DOHH2 (cell line): ENCODE measurements around the gene EPB41.

ENCODE experiments used
- H3F3A ChIP-seq: fragments of 200-600 bp; sonication (generic), shearing (Covaris generic); 2 replicates; pipeline ENCODE4 v1.6.0; 2016; ENCODE audit warnings: antibody characterized with exemption, mild to moderate bottlenecking; ENCODE audit not compliant: control insufficient read depth, insufficient read depth
- H3K27ac ChIP-seq: fragments of 200-600 bp; sonication (generic); 2 replicates; pipeline ENCODE4 v1.5.1; 2014; ENCODE audit warnings: low read depth, mild to moderate bottlenecking, low read length, moderate library complexity
- H3K27me3 ChIP-seq: fragments of 200-600 bp; sonication (generic); 2 replicates; pipeline ENCODE4 v1.6.1; 2014; ENCODE audit warnings: mild to moderate bottlenecking, low read length, mixed read lengths; ENCODE audit not compliant: control insufficient read depth
- H3K36me3 ChIP-seq: fragments of 200-600 bp; sonication (generic); 2 replicates; pipeline ENCODE4 v1.6.1; 2014; ENCODE audit warnings: mild to moderate bottlenecking, low read length, moderate library complexity, mixed read lengths; ENCODE audit not compliant: control insufficient read depth
- H3K4me1 ChIP-seq: fragments of 200-600 bp; sonication (generic); 2 replicates; pipeline ENCODE4 v1.6.1; 2014; ENCODE audit warnings: mild to moderate bottlenecking, low read length, mixed read lengths; ENCODE audit not compliant: control insufficient read depth
- H3K4me2 ChIP-seq: fragments of 200-600 bp; sonication (generic); 2 replicates; pipeline ENCODE4 v1.6.0; 2014; ENCODE audit warnings: mild to moderate bottlenecking, low read length, moderate library complexity
- H3K4me3 ChIP-seq: fragments of 200-600 bp; sonication (generic); 2 replicates; pipeline ENCODE4 v1.5.1; 2014; ENCODE audit warnings: mild to moderate bottlenecking, low read length, mixed read lengths
- H3K79me2 ChIP-seq: fragments of 200-600 bp; sonication (generic); 2 replicates; pipeline ENCODE4 v1.6.1; 2014; ENCODE audit warnings: mild to moderate bottlenecking, low read length, mixed read lengths; ENCODE audit not compliant: control insufficient read depth
- H3K9me2 ChIP-seq: fragments of 200-600 bp; sonication (generic); replicated peaks from 2 replicates; pipeline ENCODE4 v1.6.1; 2014; ENCODE audit warnings: mild to moderate bottlenecking, low read length, mixed read lengths; ENCODE audit not compliant: control insufficient read depth
- H3K9me3 ChIP-seq: fragments of 200-600 bp; sonication (generic); 2 replicates; pipeline ENCODE4 v1.6.1; 2014; ENCODE audit warnings: antibody characterized with exemption, low read length, mixed read lengths; ENCODE audit not compliant: control insufficient read depth, insufficient read depth
- H4K20me1 ChIP-seq: fragments of 200-600 bp; sonication (generic); 2 replicates; pipeline ENCODE4 v1.6.0; 2014; ENCODE audit warnings: low read depth, mild to moderate bottlenecking, antibody characterized with exemption, low read length, moderate library complexity; ENCODE audit not compliant: control insufficient read depth, insufficient read depth
- EZH2phosphoT487 ChIP-seq: fragments of 200-600 bp; sonication (generic); IDR thresholded peaks from 2 replicates; pipeline ENCODE4 v1.6.1; 2017; ENCODE audit warnings: borderline replicate concordance, mild to moderate bottlenecking, antibody characterized with exemption, low read length, moderate library complexity, mixed read lengths
- TF ChIP-seq, protein P1 (sequence below): fragments of 200-600 bp; sonication (generic); IDR thresholded peaks from one replicate; pipeline ENCODE4 v1.5.1; 2014; ENCODE audit warnings: antibody characterized with exemption, mild to moderate bottlenecking, low read depth, low read length; ENCODE audit not compliant: poor library complexity, severe bottlenecking

Gene EPB41

GRCh38 chr1:29123887-29124365, 209.6 kb downstream of the EPB41 start, which contains the start of gene TMEM200B:
Gene TMEM200B, minus strand, starts transcription at chr1:29123903. Its CDS starts 2,075 bp downstream, at chr1:29121828.
- no peak within 1 kb of the TSS for H3K27ac ChIP-seq
- no peaks in the 10 kb centered on the region for H3K79me2 ChIP-seq
- H3F3A ChIP-seq, result peaks cover 6% of the 10 kb centered on the region; the same call in 1 of the 2 replicates
- H3K4me2 ChIP-seq, result peak within 1 kb of the TSS; percentile 69
- TF ChIP-seq EZH2phosphoT487, result no peak
- TF ChIP-seq, protein P1, sequence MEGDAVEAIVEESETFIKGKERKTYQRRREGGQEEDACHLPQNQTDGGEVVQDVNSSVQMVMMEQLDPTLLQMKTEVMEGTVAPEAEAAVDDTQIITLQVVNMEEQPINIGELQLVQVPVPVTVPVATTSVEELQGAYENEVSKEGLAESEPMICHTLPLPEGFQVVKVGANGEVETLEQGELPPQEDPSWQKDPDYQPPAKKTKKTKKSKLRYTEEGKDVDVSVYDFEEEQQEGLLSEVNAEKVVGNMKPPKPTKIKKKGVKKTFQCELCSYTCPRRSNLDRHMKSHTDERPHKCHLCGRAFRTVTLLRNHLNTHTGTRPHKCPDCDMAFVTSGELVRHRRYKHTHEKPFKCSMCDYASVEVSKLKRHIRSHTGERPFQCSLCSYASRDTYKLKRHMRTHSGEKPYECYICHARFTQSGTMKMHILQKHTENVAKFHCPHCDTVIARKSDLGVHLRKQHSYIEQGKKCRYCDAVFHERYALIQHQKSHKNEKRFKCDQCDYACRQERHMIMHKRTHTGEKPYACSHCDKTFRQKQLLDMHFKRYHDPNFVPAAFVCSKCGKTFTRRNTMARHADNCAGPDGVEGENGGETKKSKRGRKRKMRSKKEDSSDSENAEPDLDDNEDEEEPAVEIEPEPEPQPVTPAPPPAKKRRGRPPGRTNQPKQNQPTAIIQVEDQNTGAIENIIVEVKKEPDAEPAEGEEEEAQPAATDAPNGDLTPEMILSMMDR, result no peak
- H3K9me3 ChIP-seq, result no peaks in the 10 kb centered on the region
- H3K27me3 ChIP-seq, result peaks cover 48% of the 10 kb centered on the region
- H3K4me1 ChIP-seq, result peaks cover 12% of the 10 kb centered on the region
- peak within 1 kb of the TSS; percentile 68 for H3K4me3 ChIP-seq
- no peaks in the 10 kb centered on the region for H3K9me2 ChIP-seq
- no peaks in the 10 kb centered on the region for H3K36me3 ChIP-seq
- H4K20me1 ChIP-seq, result 0 out of 2 replicates have a peak, but pooled peaks cover 5% of the 10 kb centered on the region

DNA sequence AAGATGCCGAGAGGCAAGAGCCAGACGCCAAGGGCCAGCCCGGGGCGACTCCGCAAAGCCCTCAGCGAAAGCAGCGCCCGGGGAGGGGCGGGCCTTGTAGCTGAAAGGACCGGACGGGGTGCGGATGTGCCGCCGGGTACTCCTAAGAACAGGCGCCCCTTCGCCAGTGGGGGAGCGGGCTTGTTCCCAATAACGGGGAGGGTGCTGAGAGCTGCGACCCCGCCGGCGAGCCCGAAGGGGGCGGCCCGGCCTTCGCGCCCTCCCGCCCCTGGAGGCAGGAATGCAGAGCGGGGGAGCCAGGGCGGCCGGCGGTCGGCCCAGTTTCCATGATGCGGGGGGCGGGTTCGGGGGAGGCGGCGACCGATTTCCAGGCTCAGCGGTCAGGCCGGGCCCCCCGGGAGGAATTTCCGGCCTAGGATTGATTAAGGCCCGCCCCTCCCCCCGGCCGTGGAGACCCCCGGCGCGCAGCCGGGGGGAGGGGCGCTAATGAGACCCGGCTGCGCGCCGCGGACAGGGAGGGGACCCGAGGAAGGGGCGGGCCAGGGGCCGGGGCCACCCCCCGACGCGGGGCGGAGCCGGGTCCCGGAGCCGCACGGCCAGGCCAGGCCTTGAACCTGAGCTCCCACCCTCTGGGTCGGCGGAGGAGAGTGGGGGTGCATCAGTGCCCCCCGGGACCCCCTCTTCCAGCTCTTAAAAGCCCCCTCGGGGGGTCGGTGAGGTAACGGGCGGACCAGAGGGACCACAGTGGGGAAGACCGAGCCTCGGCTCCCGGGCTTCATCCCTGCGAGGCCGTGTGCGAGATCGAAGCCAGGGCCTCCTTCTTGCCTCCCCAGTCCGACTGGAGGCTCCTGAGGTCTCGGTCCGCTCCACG, 210.2 kb downstream of the EPB41 start:
- Histone ChIP-seq H3K4me1 (peaks cover 12% of the 10 kb centered on the region), H3K27me3 (peaks cover 48% of the 10 kb centered on the region), H3K79me2 (no peaks in the 10 kb centered on the region), H3K9me3 (no peaks in the 10 kb centered on the region), H3K9me2 (no peaks in the 10 kb centered on the region), H4K20me1 (0 out of 2 replicates have a peak, but pooled peaks cover 5% of the 10 kb centered on the region), H3K27ac (no peak overlapping the region), H3F3A (peaks cover 6% of the 10 kb centered on the region; the same call in 1 of the 2 replicates), H3K36me3 (no peaks in the 10 kb centered on the region), H3K4me2 (peak overlapping the region; percentile 69), H3K4me3 (peak overlapping the region; percentile 68)
- peak; percentile 19; the same call in 1 of the 2 replicates for TF ChIP-seq EZH2phosphoT487
- TF ChIP-seq, protein P1, result no peak

DNA sequence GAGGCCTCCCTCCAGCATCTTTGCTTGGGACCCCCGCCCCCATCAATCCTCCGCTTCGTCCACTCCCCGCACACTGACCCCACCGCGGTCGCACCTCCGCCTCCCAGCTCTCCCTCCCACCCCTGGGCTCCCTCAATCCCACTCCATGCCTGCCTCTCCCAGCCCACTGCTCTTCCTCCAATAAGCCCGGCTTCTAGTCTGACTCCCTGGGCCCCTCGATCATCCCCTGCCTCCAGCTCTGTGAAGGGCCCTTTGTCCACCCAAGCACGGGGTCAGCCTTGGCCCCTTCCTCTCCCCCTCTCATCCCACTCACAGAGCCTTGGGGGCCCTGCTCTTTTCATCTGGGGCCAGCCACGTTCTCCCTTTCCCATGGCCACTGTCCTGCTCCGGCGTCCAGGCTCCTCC, 210.9 kb downstream of the EPB41 start:
- Histone ChIP-seq H3K27ac (no peak overlapping the region), H3K79me2 (no peaks in the 10 kb centered on the region), H3F3A (no peaks in the 10 kb centered on the region), H3K4me2 (peak overlapping the region; percentile 69; the same call in 1 of the 2 replicates), H3K27me3 (peaks cover 48% of the 10 kb centered on the region), H3K9me2 (no peaks in the 10 kb centered on the region), H3K4me1 (peaks cover 12% of the 10 kb centered on the region), H3K36me3 (no peaks in the 10 kb centered on the region), H3K4me3 (no peak overlapping the region), H3K9me3 (no peaks in the 10 kb centered on the region), H4K20me1 (0 out of 2 replicates have a peak, but pooled peaks cover 5% of the 10 kb centered on the region)
- TF ChIP-seq, protein P1, result no peak
- no peak for TF ChIP-seq EZH2phosphoT487
